B cell (primary cell): ENCODE results near the gene SLC35A5. TPM values are rescaled to one million over a fixed set of nuclear protein-coding genes. Genes with fewer than 3 reads are reported as not detected.
A peak's percentile ranks its signal among the peaks of the same experiment; 100 is the strongest.

Experiments
- ATAC-seq: fragments of 200-7000 bp; cut with Tn5 transposase; one replicate; pipeline ENCODE4 v1.10.0; 2021; ENCODE audit warnings: low read depth, mild to moderate bottlenecking, moderate number of reproducible peaks, moderate library complexity
- CTCF ChIA-PET: fragments of 350-600 bp; sonication (Branson Sonifier 250); formaldehyde crosslinking; loops from one replicate; lab custom pipeline; 2021; ENCODE audit warnings: antibody characterized with exemption, inconsistent platforms; lab: Charles Lee
- POLR2A ChIA-PET: fragments of 350-600 bp; sonication (Branson Sonifier 250); formaldehyde crosslinking; loops from one replicate; lab custom pipeline; 2021; ENCODE audit warnings: antibody characterized with exemption; lab: Charles Lee
- DNase-seq: peaks from one replicate; pipeline ENCODE4 v3.0.0; 2013
- H2AFZ ChIP-seq: 2 replicates; pipeline ENCODE4 v1.6.1; 2012; ENCODE audit warnings: mild to moderate bottlenecking, low read depth, low read length; ENCODE audit not compliant: insufficient read depth, poor library complexity, severe bottlenecking
- H3K27ac ChIP-seq, 2 donors: 1 replicate in 1 of 2; 2 replicates in 1 of 2; pipeline ENCODE4 v1.5.1; 2012 to 2013; ENCODE audit warnings: low read length in 2 of 2, mild to moderate bottlenecking in 2 of 2, moderate library complexity in 1 of 2
- H3K27me3 ChIP-seq, 4 experiments: fragments of 200-600 bp in 1 of 4; sonication (generic) in 1 of 4; replicated peaks in 1 of 4; 1 replicate in 2 of 4; 2 replicates in 2 of 4; pipeline versions ENCODE4 v1.6.1 to v1.7.0; 2013 to 2016; ENCODE audit warnings: low read length in 3 of 4, mild to moderate bottlenecking in 2 of 4, mixed read lengths in 1 of 4, moderate library complexity in 1 of 4; ENCODE audit not compliant: insufficient read depth in 4 of 4, control insufficient read depth in 3 of 4; ENCODE audit errors: control extremely low read depth in 1 of 4
- H3K36me3 ChIP-seq, 2 experiments: replicated peaks in 1 of 2; 1 replicate in 1 of 2; 2 replicates in 1 of 2; pipeline versions ENCODE4 v1.6.1 to v1.7.1; 2013; ENCODE audit warnings: low read length in 1 of 2; ENCODE audit not compliant: insufficient read depth in 2 of 2, control insufficient read depth in 1 of 2; ENCODE audit errors: control extremely low read depth in 1 of 2, extremely low read depth in 1 of 2
- H3K4me1 ChIP-seq, 2 donors: fragments of 200-600 bp in 1 of 2; sonication (generic) in 1 of 2; 1 replicate in 1 of 2; 2 replicates in 1 of 2; pipeline versions ENCODE4 v1.5.1 to v1.6.1; 2013 to 2017; ENCODE audit warnings: low read length in 2 of 2; ENCODE audit not compliant: control insufficient read depth in 2 of 2, insufficient read depth in 2 of 2
- H3K4me2 ChIP-seq: replicated peaks from 2 replicates; pipeline ENCODE3; 2012; ENCODE audit warnings: mild to moderate bottlenecking, low read depth, low read length; ENCODE audit not compliant: poor library complexity, severe bottlenecking
- H3K4me3 ChIP-seq, 5 experiments: fragments of 200-600 bp in 1 of 5; sonication (generic) in 1 of 5; 1 replicate in 3 of 5; 2 replicates in 2 of 5; pipeline versions ENCODE4 v1.5.1 to v1.7.0; 2011 to 2016; ENCODE audit warnings: low read length in 4 of 5, mild to moderate bottlenecking in 4 of 5, low read depth in 2 of 5, control low read depth in 1 of 5, moderate library complexity in 1 of 5; ENCODE audit not compliant: insufficient read depth in 1 of 5; ENCODE audit errors: control extremely low read depth in 1 of 5, extremely low read depth in 1 of 5
- H3K79me2 ChIP-seq: fragments of 200-600 bp; sonication (generic); one replicate; pipeline ENCODE4 v1.6.0; 2016; ENCODE audit warnings: low read length; ENCODE audit not compliant: control insufficient read depth, insufficient read depth
- H3K9ac ChIP-seq: fragments of 200-600 bp; sonication (generic); 2 replicates; pipeline ENCODE4 v1.6.1; 2017; ENCODE audit warnings: mild to moderate bottlenecking, low read length, moderate library complexity
- H3K9me3 ChIP-seq, 3 donors: one replicate each; pipeline versions ENCODE4 v1.6.1 to v1.7.1; 2013; ENCODE audit warnings: low read length in 2 of 3; ENCODE audit not compliant: control insufficient read depth in 2 of 3, insufficient read depth in 1 of 3; ENCODE audit errors: control extremely low read depth in 1 of 3
- H4K20me1 ChIP-seq: 2 replicates; pipeline ENCODE4 v1.6.0; 2012; ENCODE audit warnings: mild to moderate bottlenecking, low read length; ENCODE audit not compliant: insufficient read depth, control insufficient read depth, poor library complexity, severe bottlenecking
- H3K27ac Mint-ChIP-seq: one replicate; pipeline ENCODE4 v1.8.0; 2021; ENCODE audit warnings: mixed read lengths
- H3K27me3 Mint-ChIP-seq: one replicate; pipeline ENCODE4 v1.8.0; 2021; ENCODE audit warnings: mixed read lengths
- H3K4me1 Mint-ChIP-seq: one replicate; pipeline ENCODE4 v1.8.0; 2021; ENCODE audit warnings: mixed read lengths
- H3K4me3 Mint-ChIP-seq: one replicate; pipeline ENCODE4 v1.8.0; 2021; ENCODE audit warnings: mixed read lengths
- H3K9me3 Mint-ChIP-seq: one replicate; pipeline ENCODE4 v1.8.0; 2022; ENCODE audit warnings: mixed read lengths; ENCODE audit not compliant: insufficient read depth
- EZH2 ChIP-seq: IDR thresholded peaks from 2 replicates; pipeline ENCODE4 v1.6.1; 2012; ENCODE audit warnings: borderline replicate concordance, low read depth, mild to moderate bottlenecking, moderate library complexity, low read length; ENCODE audit not compliant: insufficient read depth, poor library complexity, severe bottlenecking
- WGBS: methylation state at CpG from one replicate; pipeline ENCODE4 v1.1.5; 2013; ENCODE audit warnings: missing lambda C conversion rate; ENCODE audit not compliant: insufficient coverage; 5-methylcytosine and 5-hydroxymethylcytosine counted together
- intact Hi-C: fragments of 100-400 bp; cut with micrococcal nuclease; formaldehyde crosslinking; loops from one replicate; pipeline ENCODE4 v1.10.0; 2022
- polyA plus RNA-seq: library from polyadenylated mRNA; depleted of rRNA; stranded (reverse); fragments of >200 nt; gene quantifications from 2 replicates; pipeline ENCODE4 v1.2.3, GENCODE V29; 2012
- total RNA-seq, 2 donors: library from RNA; stranded (reverse); fragments of 120-200 nt in 1 of 2; gene quantifications; 1 replicate in 1 of 2; 2 replicates in 1 of 2; pipeline versions ENCODE4 v1.2.3 to v1.2.4, GENCODE V29; 2013 to 2022
- TF ChIP-seq, protein P1 (sequence below): fragments of 200-600 bp; IDR thresholded peaks from one replicate; pipeline ENCODE4 v1.8.0; 2022; ENCODE audit warnings: antibody characterized with exemption, mild to moderate bottlenecking

The SLC35A5 gene
- total and polyA plus RNA-seq, 2 donors (not counting 1 experiment from before 2014, with no cell fraction given) = 15.4 to 34.9 TPM

DNA sequence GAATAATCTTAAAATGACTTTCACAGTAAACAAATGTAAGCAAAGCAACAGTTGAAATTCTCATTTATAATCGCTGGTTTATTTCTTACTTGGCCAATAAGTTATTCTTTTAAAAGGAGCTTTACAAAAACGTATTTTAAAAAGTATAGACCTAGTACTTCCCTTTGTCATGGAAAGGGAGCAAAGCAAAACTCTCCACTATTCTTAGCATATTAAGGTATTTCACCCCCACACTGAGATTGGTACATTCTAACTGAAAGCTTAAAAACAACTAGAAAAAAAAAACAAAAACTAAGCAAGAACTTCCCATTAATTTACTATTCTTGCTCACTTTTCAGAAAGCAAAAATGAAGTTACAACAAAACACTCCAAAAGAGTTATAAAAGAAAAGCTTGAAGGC, 1.5 kb upstream of the SLC35A5 start:
- H3K4me3 ChIP-seq = peak overlapping the region in 4 of 5 experiments; percentile 88 to 99 (median 96)
- H4K20me1 ChIP-seq = peaks cover 18% of the 10 kb centered on the region
- no CpG with 5 or more reads among the region's 2 CpGs for WGBS
- ChIA-PET POLR2A (interaction anchor here (2.0 kb wide), 1 partner anchor 61 kb away, joined by 18 read pairs; the partner anchor contains the start of gene BTLA), CTCF (interaction anchor here (1.8 kb wide), 1 partner anchor 27 kb away, joined by 7 read pairs; no protein-coding TSS in a partner anchor)
- peak overlapping the region; percentile 86 for H3K4me2 ChIP-seq
- no peak overlapping the region for H3K27ac Mint-ChIP-seq
- no peak for ATAC-seq
- H3K36me3 ChIP-seq = peaks cover 8 to 12% of the 10 kb centered on the region in 2 experiments
- H3K9me3 Mint-ChIP-seq = no peaks in the 10 kb centered on the region
- H3K79me2 ChIP-seq = peaks cover 75% of the 10 kb centered on the region
- H3K4me1 Mint-ChIP-seq = peaks cover 58% of the 10 kb centered on the region
- no peaks in the 10 kb centered on the region for H3K9me3 ChIP-seq
- peak overlapping the region; percentile 91 for H3K9ac ChIP-seq
- H3K4me1 ChIP-seq = peaks cover 23 to 37% of the 10 kb centered on the region in 2 donors
- intact Hi-C loops = loop anchor here (5.0 to 10.0 kb wide), 5 partner anchors 433 to 1892 kb away; partner anchors contain the start of genes ATP6V1A, NAA50 and SIDT1
- H3K27ac ChIP-seq = no peak overlapping the region
- DNase-seq = no peak
- no peaks in the 10 kb centered on the region for H3K27me3 ChIP-seq
- no peak for TF ChIP-seq EZH2
- TF ChIP-seq, protein P1, sequence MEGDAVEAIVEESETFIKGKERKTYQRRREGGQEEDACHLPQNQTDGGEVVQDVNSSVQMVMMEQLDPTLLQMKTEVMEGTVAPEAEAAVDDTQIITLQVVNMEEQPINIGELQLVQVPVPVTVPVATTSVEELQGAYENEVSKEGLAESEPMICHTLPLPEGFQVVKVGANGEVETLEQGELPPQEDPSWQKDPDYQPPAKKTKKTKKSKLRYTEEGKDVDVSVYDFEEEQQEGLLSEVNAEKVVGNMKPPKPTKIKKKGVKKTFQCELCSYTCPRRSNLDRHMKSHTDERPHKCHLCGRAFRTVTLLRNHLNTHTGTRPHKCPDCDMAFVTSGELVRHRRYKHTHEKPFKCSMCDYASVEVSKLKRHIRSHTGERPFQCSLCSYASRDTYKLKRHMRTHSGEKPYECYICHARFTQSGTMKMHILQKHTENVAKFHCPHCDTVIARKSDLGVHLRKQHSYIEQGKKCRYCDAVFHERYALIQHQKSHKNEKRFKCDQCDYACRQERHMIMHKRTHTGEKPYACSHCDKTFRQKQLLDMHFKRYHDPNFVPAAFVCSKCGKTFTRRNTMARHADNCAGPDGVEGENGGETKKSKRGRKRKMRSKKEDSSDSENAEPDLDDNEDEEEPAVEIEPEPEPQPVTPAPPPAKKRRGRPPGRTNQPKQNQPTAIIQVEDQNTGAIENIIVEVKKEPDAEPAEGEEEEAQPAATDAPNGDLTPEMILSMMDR = no peak
- H2AFZ ChIP-seq = peak overlapping the region; percentile 89
- H3K27me3 Mint-ChIP-seq = no peaks in the 10 kb centered on the region
- peak overlapping the region; percentile 99 for H3K4me3 Mint-ChIP-seq
